SK-N-SH (cell line): ENCODE data around the gene KCNK18. TPM values are rescaled to one million over a fixed set of nuclear protein-coding genes. Genes with fewer than 3 reads are reported as not detected.

Experiments
- CTCF ChIA-PET: fragments of 300-600, 350-600 bp; formaldehyde crosslinking; extraction: SDS; loops from one replicate; lab custom pipeline; 2021; lab: Yijun Ruan, JAX
- POLR2A ChIA-PET: fragments of 350-600 bp; sonication (Branson Sonifier 250); formaldehyde crosslinking; extraction: SDS; loops from one replicate; lab custom pipeline; 2020; ENCODE audit warnings: antibody characterized with exemption, inconsistent platforms; lab: Yijun Ruan, JAX
- DNase-seq: peaks from one replicate; pipeline ENCODE4 v3.0.0; 2012
- H2AFZ ChIP-seq: fragments of 200-600 bp; sonication (generic); 2 replicates; pipeline ENCODE4 v1.8.1; 2016; ENCODE audit warnings: antibody characterized with exemption, mild to moderate bottlenecking, low read depth
- H3F3A ChIP-seq: fragments of 200-600 bp; sonication (generic); replicated peaks from 2 replicates; pipeline ENCODE3; 2016; ENCODE audit warnings: antibody characterized with exemption, mild to moderate bottlenecking; ENCODE audit not compliant: insufficient read depth
- H3K27ac ChIP-seq, 2 experiments: fragments of 200-500 bp in 1 of 2; fragments of 200-600 bp in 1 of 2; sonication (Bioruptor generic) in 1 of 2; sonication (generic), shearing (Covaris generic) in 1 of 2; 2 replicates each; pipeline versions ENCODE4 v1.5.1 to v1.6.1; 2014 to 2016; ENCODE audit warnings: low read depth in 2 of 2, inconsistent platforms in 1 of 2, low read length in 1 of 2, mild to moderate bottlenecking in 1 of 2, mixed read lengths in 1 of 2
- H3K27me3 ChIP-seq: fragments of 200-600 bp; sonication (generic), shearing (Covaris generic); 2 replicates; pipeline ENCODE4 v1.6.1; 2016; ENCODE audit warnings: mixed run types; ENCODE audit not compliant: insufficient read depth
- H3K36me3 ChIP-seq, 2 experiments: fragments of 200-500 bp in 1 of 2; fragments of 200-600 bp in 1 of 2; sonication (Bioruptor generic) in 1 of 2; sonication (generic) in 1 of 2; replicated peaks in 1 of 2; 2 replicates each; pipeline versions ENCODE3 to v1.5.1; 2014 to 2016; ENCODE audit warnings: low read length in 1 of 2, mild to moderate bottlenecking in 1 of 2; ENCODE audit not compliant: insufficient read depth in 2 of 2, control insufficient read depth in 1 of 2
- H3K4me1 ChIP-seq, 2 experiments: fragments of 200-500 bp in 1 of 2; fragments of 200-600 bp in 1 of 2; sonication (Bioruptor generic) in 1 of 2; sonication (generic), shearing (Covaris generic) in 1 of 2; 2 replicates each; pipeline versions ENCODE4 v1.5.1 to v1.6.1; 2014 to 2016; ENCODE audit warnings: low read depth in 1 of 2, low read length in 1 of 2, mixed run types in 1 of 2; ENCODE audit not compliant: insufficient read depth in 2 of 2, control insufficient read depth in 1 of 2
- H3K4me2 ChIP-seq: fragments of 200-600 bp; sonication (generic), shearing (Covaris generic); 2 replicates; pipeline ENCODE4 v1.6.1; 2017; ENCODE audit warnings: mixed run types
- H3K4me3 ChIP-seq, 2 experiments: fragments of 200-500 bp in 1 of 2; fragments of 200-600 bp in 1 of 2; sonication (Bioruptor generic) in 1 of 2; sonication (generic), shearing (Covaris generic) in 1 of 2; 2 replicates each; pipeline versions ENCODE4 v1.5.1 to v1.8.1; 2014 to 2016; ENCODE audit warnings: low read depth in 2 of 2, inconsistent platforms in 1 of 2, low read length in 1 of 2, mild to moderate bottlenecking in 1 of 2, mixed read lengths in 1 of 2, moderate library complexity in 1 of 2
- H3K79me2 ChIP-seq: fragments of 200-600 bp; sonication (generic); 2 replicates; pipeline ENCODE4 v1.8.1; 2017; ENCODE audit warnings: mild to moderate bottlenecking; ENCODE audit not compliant: insufficient read depth
- H3K9ac ChIP-seq: fragments of 200-600 bp; sonication (generic); 2 replicates; pipeline ENCODE4 v1.6.1; 2017; ENCODE audit warnings: mixed run types
- H3K9me2 ChIP-seq: fragments of 200-600 bp; sonication (generic); 2 replicates; pipeline ENCODE4 v1.6.1; 2017; ENCODE audit warnings: mixed run types
- H3K9me3 ChIP-seq: fragments of 200-600 bp; sonication (generic); 2 replicates; pipeline ENCODE4 v1.6.1; 2017; ENCODE audit warnings: mixed run types, mild to moderate bottlenecking, moderate library complexity
- H4K20me1 ChIP-seq: fragments of 200-600 bp; sonication (generic); 2 replicates; pipeline ENCODE4 v1.6.1; 2017; ENCODE audit warnings: mild to moderate bottlenecking, mixed run types; ENCODE audit not compliant: insufficient read depth
- ELF1 ChIP-seq: IDR thresholded peaks from 2 replicates; pipeline ENCODE4 v1.4.0; 2012
- EZH2phosphoT487 ChIP-seq: fragments of 200-600 bp; sonication (generic); IDR thresholded peaks from 2 replicates; pipeline ENCODE4 v1.6.1; 2017; ENCODE audit warnings: low read depth, mixed run types, mild to moderate bottlenecking, antibody characterized with exemption, moderate library complexity, borderline replicate concordance
- FOXM1 ChIP-seq: IDR thresholded peaks from 2 replicates; pipeline ENCODE4 v1.4.0; 2012; ENCODE audit warnings: low read depth, mild to moderate bottlenecking
- MEF2A ChIP-seq: IDR thresholded peaks from 2 replicates; pipeline ENCODE4 v1.4.0; 2012; ENCODE audit warnings: low read depth, borderline replicate concordance
- NRF1 ChIP-seq: IDR thresholded peaks from 2 replicates; pipeline ENCODE4 v1.6.1; 2012; ENCODE audit warnings: low read depth, mild to moderate bottlenecking, low read length
- POLR2AphosphoS5 ChIP-seq: IDR thresholded peaks from 2 replicates; pipeline ENCODE4 v1.6.1; 2012; ENCODE audit warnings: low read depth, low read length
- RAD21 ChIP-seq: IDR thresholded peaks from 2 replicates; pipeline ENCODE4 v1.6.1; 2012; ENCODE audit warnings: mild to moderate bottlenecking, low read length
- RXRA ChIP-seq: IDR thresholded peaks from 2 replicates; pipeline ENCODE4 v1.4.0; 2012; ENCODE audit warnings: low read depth, mild to moderate bottlenecking, borderline replicate concordance
- SIN3A ChIP-seq: IDR thresholded peaks from 2 replicates; pipeline ENCODE4 v1.6.1; 2012; ENCODE audit warnings: low read depth, mild to moderate bottlenecking, low read length, moderate library complexity, borderline replicate concordance
- SMC3 ChIP-seq: IDR thresholded peaks from 2 replicates; pipeline ENCODE4 v1.6.1; 2012; ENCODE audit warnings: low read depth, low read length, improper control_type of control experiment
- TCF12 ChIP-seq: IDR thresholded peaks from 2 replicates; pipeline ENCODE4 v1.4.0; 2012
- TEAD4 ChIP-seq: IDR thresholded peaks from 2 replicates; pipeline ENCODE4 v1.4.0; 2012; ENCODE audit warnings: mild to moderate bottlenecking, borderline replicate concordance; ENCODE audit not compliant: insufficient read depth
- WGBS: methylation state at CpG from one replicate; pipeline ENCODE4 v1.1.6; 2017; ENCODE audit warnings: low lambda C conversion rate; 5-methylcytosine and 5-hydroxymethylcytosine counted together
- polyA plus RNA-seq, 3 experiments: library from polyadenylated mRNA; depleted of rRNA; stranded (reverse); fragments of >200 nt; gene quantifications; 2 replicates each; pipeline ENCODE4 v1.2.3, GENCODE V29; 2012
- TF ChIP-seq, protein P1 (sequence below): fragments of 150-350 bp; IDR thresholded peaks from 2 replicates; pipeline ENCODE4 v1.6.1; 2016; ENCODE audit warnings: mild to moderate bottlenecking, low read depth, low read length
- TF ChIP-seq, protein P2 (sequence below): IDR thresholded peaks from 2 replicates; pipeline ENCODE4; 2012
- TF ChIP-seq, protein P3 (sequence below): IDR thresholded peaks from 2 replicates; pipeline ENCODE4 v1.4.0; 2012; ENCODE audit warnings: low read depth, borderline replicate concordance
- TF ChIP-seq, protein P4 (sequence below): IDR thresholded peaks from 2 replicates; pipeline ENCODE4 v1.4.0; 2012; ENCODE audit warnings: low read depth, borderline replicate concordance

The KCNK18 gene
- polyA plus RNA-seq, 1 of the 3 experiments (the other 2 are of a cell fraction): not detected

DNA sequence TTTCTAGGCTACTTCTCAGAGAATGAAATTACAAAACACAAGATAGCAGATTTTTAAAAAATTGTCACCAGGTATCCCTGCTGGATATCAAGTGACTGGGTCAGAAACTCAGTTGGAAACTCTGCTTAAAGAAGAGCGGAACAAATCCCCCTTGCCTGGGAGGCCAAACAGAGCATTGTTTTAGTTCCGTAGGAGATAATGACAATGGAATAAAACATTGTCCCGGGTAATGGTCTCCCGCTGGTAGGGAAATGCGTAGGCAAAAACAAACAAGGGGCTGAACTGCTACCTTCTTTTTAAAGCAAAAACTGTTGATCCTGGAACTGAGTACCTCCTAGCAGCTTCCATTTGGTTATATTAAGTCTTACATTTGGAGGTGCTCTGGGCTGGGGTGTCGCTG lies 37.9 kb upstream of the KCNK18 start:
- Histone ChIP-seq H2AFZ (no peak overlapping the region), H3K4me1 (no peaks in the 10 kb centered on the region; a peak in 1 of 4 replicates), H3K9me3 (no peaks in the 10 kb centered on the region), H3K27ac (no peak overlapping the region), H3K79me2 (no peaks in the 10 kb centered on the region), H3K36me3 (no peaks in the 10 kb centered on the region), H3K4me3 (no peak overlapping the region), H3K27me3 (peaks cover 63% of the 10 kb centered on the region), H4K20me1 (no peaks in the 10 kb centered on the region), H3K9me2 (no peaks in the 10 kb centered on the region), H3F3A (no peaks in the 10 kb centered on the region), H3K9ac (no peak overlapping the region), H3K4me2 (no peak overlapping the region)
- 35% methylated on average over 6 of the region's 6 CpGs for WGBS
- CTCF ChIA-PET: interaction anchor here (1.1 to 7.2 kb wide), 4 partner anchors 8 to 371 kb away, joined by 3 to 46 read pairs (median 9); no protein-coding TSS in a partner anchor
- POLR2A ChIA-PET: no interaction called here
- no peak for DNase-seq
- TF ChIP-seq FOXM1: no peak
- TF ChIP-seq SIN3A: no peak
- TF ChIP-seq TCF12: no peak
- TF ChIP-seq POLR2AphosphoS5: no peak
- TF ChIP-seq NRF1: no peak
- TF ChIP-seq, protein P1, sequence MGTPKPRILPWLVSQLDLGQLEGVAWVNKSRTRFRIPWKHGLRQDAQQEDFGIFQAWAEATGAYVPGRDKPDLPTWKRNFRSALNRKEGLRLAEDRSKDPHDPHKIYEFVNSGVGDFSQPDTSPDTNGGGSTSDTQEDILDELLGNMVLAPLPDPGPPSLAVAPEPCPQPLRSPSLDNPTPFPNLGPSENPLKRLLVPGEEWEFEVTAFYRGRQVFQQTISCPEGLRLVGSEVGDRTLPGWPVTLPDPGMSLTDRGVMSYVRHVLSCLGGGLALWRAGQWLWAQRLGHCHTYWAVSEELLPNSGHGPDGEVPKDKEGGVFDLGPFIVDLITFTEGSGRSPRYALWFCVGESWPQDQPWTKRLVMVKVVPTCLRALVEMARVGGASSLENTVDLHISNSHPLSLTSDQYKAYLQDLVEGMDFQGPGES: no peak
- TF ChIP-seq, protein P2, sequence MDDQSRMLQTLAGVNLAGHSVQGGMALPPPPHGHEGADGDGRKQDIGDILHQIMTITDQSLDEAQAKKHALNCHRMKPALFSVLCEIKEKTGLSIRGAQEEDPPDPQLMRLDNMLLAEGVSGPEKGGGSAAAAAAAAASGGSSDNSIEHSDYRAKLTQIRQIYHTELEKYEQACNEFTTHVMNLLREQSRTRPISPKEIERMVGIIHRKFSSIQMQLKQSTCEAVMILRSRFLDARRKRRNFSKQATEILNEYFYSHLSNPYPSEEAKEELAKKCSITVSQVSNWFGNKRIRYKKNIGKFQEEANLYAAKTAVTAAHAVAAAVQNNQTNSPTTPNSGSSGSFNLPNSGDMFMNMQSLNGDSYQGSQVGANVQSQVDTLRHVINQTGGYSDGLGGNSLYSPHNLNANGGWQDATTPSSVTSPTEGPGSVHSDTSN: no peak
- TF ChIP-seq EZH2phosphoT487: no peak
- no peak for TF ChIP-seq TEAD4
- no peak for TF ChIP-seq RXRA
- no peak for TF ChIP-seq ELF1
- TF ChIP-seq, protein P3, sequence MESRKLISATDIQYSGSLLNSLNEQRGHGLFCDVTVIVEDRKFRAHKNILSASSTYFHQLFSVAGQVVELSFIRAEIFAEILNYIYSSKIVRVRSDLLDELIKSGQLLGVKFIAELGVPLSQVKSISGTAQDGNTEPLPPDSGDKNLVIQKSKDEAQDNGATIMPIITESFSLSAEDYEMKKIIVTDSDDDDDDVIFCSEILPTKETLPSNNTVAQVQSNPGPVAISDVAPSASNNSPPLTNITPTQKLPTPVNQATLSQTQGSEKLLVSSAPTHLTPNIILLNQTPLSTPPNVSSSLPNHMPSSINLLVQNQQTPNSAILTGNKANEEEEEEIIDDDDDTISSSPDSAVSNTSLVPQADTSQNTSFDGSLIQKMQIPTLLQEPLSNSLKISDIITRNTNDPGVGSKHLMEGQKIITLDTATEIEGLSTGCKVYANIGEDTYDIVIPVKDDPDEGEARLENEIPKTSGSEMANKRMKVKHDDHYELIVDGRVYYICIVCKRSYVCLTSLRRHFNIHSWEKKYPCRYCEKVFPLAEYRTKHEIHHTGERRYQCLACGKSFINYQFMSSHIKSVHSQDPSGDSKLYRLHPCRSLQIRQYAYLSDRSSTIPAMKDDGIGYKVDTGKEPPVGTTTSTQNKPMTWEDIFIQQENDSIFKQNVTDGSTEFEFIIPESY: no peak
- TF ChIP-seq MEF2A: no peak
- TF ChIP-seq, protein P4, sequence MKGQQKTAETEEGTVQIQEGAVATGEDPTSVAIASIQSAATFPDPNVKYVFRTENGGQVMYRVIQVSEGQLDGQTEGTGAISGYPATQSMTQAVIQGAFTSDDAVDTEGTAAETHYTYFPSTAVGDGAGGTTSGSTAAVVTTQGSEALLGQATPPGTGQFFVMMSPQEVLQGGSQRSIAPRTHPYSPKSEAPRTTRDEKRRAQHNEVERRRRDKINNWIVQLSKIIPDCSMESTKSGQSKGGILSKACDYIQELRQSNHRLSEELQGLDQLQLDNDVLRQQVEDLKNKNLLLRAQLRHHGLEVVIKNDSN: no peak
- no peak for TF ChIP-seq SMC3
- no peak for TF ChIP-seq RAD21
